Thyroid gland (tissue), 4 donors: ENCODE data around the gene LGALS7B.

Source experiments
- CTCF ChIP-seq, 6 experiments: fragments of 200-600 bp in 3 of 6; fragments of 450-650 bp in 3 of 6; sonication (generic) in 3 of 6; IDR thresholded peaks; one replicate each; pipeline ENCODE4 v1.5.1; 2016 to 2019; ENCODE audit warnings: antibody characterized with exemption in 6 of 6, mild to moderate bottlenecking in 2 of 6, inconsistent platforms in 1 of 6, moderate library complexity in 1 of 6
- POLR2A ChIP-seq, 2 donors: fragments of 450-650 bp; IDR thresholded peaks; one replicate each; pipeline ENCODE4 v1.6.1; 2017; ENCODE audit warnings: antibody characterized with exemption in 2 of 2, mild to moderate bottlenecking in 2 of 2, moderate library complexity in 1 of 2

GRCh38 chr19:38745316-38745715 lies 43.7 kb upstream of the LGALS7B start:
- TF ChIP-seq CTCF (IDR thresholded peaks at IDR 0.05) (no peak), POLR2A (IDR thresholded peaks at IDR 0.05) (no peak)
